BJ (cell line): ENCODE results near the gene GP9. TPM values are rescaled to one million over a fixed set of nuclear protein-coding genes. Genes with fewer than 3 reads are reported as not detected.

Source experiments
- CTCF ChIA-PET: fragments of 350-600 bp; formaldehyde crosslinking; extraction: SDS; loops from one replicate; lab custom pipeline; 2021; ENCODE audit warnings: antibody characterized with exemption, inconsistent platforms; lab: Yijun Ruan, JAX
- POLR2A ChIA-PET: fragments of 300-600 bp; sonication (Branson Sonifier 250); formaldehyde crosslinking; extraction: SDS; loops from one replicate; lab custom pipeline; 2021; ENCODE audit warnings: antibody characterized with exemption; lab: Charles Lee
- DNase-seq: peaks from one replicate; pipeline ENCODE4 v3.0.0-alpha.2; 2011; ENCODE audit warnings: low read depth
- H3K27me3 ChIP-seq: 2 replicates; pipeline ENCODE4 v1.6.0; 2011; ENCODE audit warnings: low read length; ENCODE audit not compliant: control insufficient read depth, insufficient read depth
- H3K36me3 ChIP-seq: 2 replicates; pipeline ENCODE4 v1.5.1; 2011; ENCODE audit warnings: low read length; ENCODE audit not compliant: control insufficient read depth, insufficient read depth
- H3K4me3 ChIP-seq: 2 replicates; pipeline ENCODE4 v1.5.1; 2011; ENCODE audit warnings: low read depth, mild to moderate bottlenecking, control low read depth, low read length
- polyA plus RNA-seq: library from polyadenylated mRNA; depleted of rRNA; stranded (reverse); fragments of >200 nt; gene quantifications from 2 replicates; pipeline ENCODE4 v1.2.3, GENCODE V29; 2011
- TF ChIP-seq, protein P1 (sequence below): IDR thresholded peaks from 2 replicates; pipeline ENCODE4 v1.5.1; 2011; ENCODE audit warnings: low read depth, mild to moderate bottlenecking, control low read depth, inconsistent platforms, low read length, moderate library complexity; ENCODE audit not compliant: insufficient read depth

The GP9 gene
- polyA plus RNA-seq, 1 experiment = not detected

DNA sequence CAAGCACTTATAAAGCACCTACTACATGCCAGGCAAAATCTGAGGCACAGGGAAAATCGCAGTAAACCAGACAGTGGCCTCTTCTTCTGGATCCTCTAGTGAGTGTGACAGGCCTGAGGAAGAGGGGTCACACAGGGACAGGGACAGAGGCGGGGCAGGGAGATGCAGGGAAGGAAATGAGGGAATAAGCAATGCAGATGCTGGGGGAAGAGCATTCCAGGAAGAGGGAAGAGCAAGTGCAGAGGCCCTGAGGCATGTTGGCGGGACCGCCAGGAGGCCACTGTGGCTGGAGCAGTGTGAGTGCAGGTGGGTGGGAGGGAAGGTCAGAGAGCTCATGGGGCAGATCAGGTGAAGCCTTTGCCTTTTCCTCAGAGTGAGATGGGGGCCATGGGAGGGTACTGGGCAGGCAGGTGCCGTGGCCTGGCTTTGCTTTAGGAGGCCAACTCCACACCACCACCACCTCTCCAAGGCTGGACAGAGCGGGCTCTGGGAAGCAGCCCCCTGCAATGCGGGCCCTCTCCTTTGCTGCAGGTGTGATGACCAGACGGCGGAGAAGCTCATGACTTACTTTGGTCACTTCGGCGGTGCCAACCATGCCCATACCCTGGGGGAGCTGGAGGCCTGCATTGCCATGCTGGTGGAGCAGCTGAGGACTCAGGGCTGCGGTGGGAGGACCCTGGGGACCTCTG is 26.8 kb upstream of the GP9 start:
- no peak overlapping the region for H3K4me3 ChIP-seq
- ChIA-PET POLR2A (interaction anchor here (0.5 kb wide), 1 partner anchor 960 kb away, joined by 19 read pairs; no protein-coding TSS in a partner anchor), CTCF (interaction anchor here (0.9 to 2.0 kb wide), 3 partner anchors 12 to 32 kb away, joined by 3 to 7 read pairs (median 3); no protein-coding TSS in a partner anchor)
- H3K27me3 ChIP-seq = peaks cover 14% of the 10 kb centered on the region
- no peaks in the 10 kb centered on the region for H3K36me3 ChIP-seq
- DNase-seq = no peak
- TF ChIP-seq, protein P1, sequence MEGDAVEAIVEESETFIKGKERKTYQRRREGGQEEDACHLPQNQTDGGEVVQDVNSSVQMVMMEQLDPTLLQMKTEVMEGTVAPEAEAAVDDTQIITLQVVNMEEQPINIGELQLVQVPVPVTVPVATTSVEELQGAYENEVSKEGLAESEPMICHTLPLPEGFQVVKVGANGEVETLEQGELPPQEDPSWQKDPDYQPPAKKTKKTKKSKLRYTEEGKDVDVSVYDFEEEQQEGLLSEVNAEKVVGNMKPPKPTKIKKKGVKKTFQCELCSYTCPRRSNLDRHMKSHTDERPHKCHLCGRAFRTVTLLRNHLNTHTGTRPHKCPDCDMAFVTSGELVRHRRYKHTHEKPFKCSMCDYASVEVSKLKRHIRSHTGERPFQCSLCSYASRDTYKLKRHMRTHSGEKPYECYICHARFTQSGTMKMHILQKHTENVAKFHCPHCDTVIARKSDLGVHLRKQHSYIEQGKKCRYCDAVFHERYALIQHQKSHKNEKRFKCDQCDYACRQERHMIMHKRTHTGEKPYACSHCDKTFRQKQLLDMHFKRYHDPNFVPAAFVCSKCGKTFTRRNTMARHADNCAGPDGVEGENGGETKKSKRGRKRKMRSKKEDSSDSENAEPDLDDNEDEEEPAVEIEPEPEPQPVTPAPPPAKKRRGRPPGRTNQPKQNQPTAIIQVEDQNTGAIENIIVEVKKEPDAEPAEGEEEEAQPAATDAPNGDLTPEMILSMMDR = no peak

DNA sequence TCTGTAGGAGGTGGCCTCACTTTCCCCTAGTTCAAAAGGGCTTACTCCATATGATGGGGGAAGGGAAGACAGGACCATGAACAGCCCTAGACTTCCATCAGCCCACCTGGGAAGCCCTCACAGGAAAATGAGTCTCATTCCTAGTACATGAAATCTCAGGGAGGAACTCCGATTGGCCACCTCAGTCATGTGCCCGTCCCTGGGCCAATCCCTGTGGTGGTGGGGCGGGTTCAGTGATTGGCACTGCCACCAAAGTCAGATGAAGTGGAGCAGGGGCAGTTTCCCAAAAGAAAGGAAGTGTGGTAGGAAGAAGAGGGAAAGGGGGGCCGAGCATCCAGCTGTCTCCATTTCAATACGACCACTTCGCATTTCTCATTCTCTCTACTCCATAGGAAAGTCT is 25.9 kb upstream of the GP9 start:
- CTCF ChIA-PET = interaction anchor here (1.3 to 2.0 kb wide), 2 partner anchors 19 to 31 kb away, joined by 3 to 7 read pairs; no protein-coding TSS in a partner anchor
- H3K27me3 ChIP-seq = peaks cover 17% of the 10 kb centered on the region
- TF ChIP-seq, protein P1 = no peak
- no peak overlapping the region for H3K4me3 ChIP-seq
- POLR2A ChIA-PET = no interaction called here
- DNase-seq = no peak
- H3K36me3 ChIP-seq = no peaks in the 10 kb centered on the region

DNA sequence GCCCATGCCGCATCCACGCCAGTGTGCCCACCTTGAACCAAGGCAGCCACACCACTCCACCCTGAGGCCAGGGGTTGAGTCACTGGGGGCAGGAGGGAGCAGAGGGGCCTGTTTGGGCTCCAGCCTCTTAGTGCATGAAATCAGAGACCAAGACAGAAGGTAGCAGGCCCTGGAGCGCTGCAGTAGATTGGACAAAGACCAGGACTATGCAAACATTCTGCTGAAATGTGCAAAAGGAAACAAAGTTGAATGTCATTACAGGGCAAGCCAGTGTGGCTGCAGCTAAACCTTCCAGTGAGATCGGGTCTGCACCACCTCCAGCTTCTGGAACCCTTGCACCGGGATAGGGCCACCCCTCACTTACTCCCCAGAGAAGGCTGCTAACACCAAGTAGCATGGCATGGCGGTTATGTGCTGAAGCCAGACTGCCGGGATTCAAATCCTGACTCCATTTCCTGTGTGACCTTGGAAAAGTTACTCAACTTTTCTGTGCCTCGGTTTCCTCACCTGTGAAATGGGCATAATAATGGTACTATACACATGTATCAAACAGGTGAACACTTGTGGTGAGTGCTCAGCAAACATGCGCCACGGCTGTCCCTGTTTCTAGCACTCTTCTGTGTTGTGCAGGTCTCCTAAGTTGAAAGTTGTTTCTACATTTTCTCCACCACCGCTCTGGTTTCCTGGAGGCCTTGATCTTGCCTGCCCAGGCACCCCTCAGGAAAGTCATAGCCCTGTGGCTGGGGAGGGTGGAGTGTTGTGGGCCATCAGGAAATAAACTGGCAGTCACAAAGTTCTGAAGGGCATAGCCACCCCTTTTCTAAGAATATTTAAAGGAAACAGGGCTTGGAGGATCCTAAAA is 25.0 kb upstream of the GP9 start:
- ChIA-PET POLR2A (no interaction called here), CTCF (interaction anchor here (1.3 to 2.1 kb wide), 4 partner anchors 11 to 30 kb away, joined by 3 to 7 read pairs (median 4); no protein-coding TSS in a partner anchor)
- TF ChIP-seq, protein P1 = no peak
- H3K4me3 ChIP-seq = no peak overlapping the region
- H3K36me3 ChIP-seq = no peaks in the 10 kb centered on the region
- H3K27me3 ChIP-seq = peaks cover 17% of the 10 kb centered on the region
- DNase-seq = no peak

DNA sequence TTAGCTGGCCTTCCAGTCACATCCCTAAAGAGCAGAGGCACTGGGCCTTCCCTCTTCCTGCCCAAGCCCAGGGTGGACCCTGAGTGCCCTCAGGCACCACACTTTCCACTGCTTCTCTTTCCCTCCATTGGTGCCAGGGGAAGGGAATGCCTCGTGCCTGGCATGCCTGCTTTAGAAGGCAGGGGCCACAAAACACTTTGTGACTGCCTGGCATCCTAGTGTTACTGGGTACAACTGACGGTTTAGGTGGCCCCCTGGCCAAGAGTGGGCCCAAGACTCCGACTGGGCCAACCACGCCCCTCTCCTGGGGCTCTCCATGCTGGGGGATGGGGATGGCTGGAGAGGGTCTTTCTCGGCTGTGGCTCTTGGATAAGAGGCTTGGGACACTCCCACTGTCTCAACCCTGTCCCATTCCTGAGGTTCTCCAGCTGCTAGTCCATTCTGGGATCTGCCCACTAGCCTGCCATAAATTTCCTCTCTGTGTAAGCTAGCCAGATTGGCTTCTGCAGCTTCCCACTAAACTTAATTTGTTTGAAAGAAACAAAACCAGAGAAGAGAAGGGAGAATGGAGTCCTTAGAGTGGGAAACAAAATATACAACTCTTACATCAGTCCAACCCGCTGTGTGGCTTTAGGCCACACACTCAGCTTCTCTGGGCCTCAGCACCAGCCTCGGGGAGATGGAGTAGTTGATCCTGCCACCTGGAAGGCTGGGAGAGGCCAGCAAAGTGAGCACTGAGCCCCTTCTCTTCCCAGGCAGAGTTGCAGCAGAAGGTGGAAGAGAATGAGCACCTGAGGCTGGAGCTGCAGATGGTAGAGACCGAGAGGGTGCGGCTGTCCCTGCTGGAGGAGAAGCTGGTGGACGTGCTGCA is 24.1 kb upstream of the GP9 start:
- ChIA-PET CTCF (interaction anchor here (1.3 to 2.1 kb wide), 3 partner anchors 9 to 17 kb away, joined by 3 to 4 read pairs (median 4); no protein-coding TSS in a partner anchor), POLR2A (no interaction called here)
- Histone ChIP-seq H3K36me3 (no peaks in the 10 kb centered on the region), H3K27me3 (peaks cover 18% of the 10 kb centered on the region), H3K4me3 (no peak overlapping the region)
- no peak for DNase-seq
- TF ChIP-seq, protein P1 = no peak
